ENCODE measurements around the gene HGS. TPM values are rescaled to one million over a fixed set of nuclear protein-coding genes. Genes with fewer than 3 reads are reported as not detected.

HGS gene
- polyA plus RNA-seq, 3 donors, result 19.3 to 200 (median 28.0) TPM

DNA sequence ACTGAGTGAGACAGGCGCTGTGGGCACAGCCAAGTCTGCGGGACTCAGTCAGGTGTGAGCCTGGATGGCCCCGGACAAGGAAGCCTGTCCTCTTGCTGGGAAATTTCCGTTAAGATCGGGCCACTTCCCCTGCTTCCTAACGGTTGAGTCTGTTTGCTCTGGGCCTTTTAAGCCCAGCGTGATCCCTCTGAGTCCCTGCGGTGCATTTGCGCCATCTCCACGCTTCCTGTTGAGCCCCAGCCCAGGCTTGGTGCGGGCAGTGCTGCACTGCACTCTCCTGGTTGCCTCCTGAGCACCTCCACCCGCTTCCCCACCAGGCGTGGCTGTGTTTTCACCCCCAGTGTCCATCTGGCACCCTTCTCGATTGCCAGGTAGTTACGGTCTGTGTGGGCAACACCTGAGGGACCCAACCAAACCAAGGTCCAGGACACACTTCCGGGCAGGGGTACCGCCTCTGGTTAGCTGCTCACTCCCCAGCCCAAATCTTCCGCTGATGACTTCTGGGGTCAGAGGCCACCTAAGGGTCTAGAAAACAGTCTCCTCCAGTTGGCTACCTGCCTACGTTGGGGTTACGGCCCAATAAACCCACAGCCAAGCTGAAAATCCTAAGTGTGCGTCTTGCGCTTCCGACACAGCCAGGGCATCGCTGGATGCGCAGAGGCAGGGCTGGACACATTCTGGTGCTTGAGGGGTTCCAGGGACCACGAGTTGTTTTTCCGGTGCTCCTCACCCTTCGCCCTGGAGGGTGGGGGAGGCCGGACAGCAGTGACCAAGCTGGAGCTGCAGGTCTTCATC is 26.9 kb downstream of the HGS start:
- Mint-ChIP-seq H3K27ac (peak overlapping the region in 5 of 7 donors; percentile 47 to 81 (median 67)), H3K4me3 (peak overlapping the region; percentile 80 to 84), H3K4me1 (peaks cover 29% of the 10 kb centered on the region), H3K36me3 (peaks cover 15 to 26% of the 10 kb centered on the region in 2 donors), H3K9me3 (no peaks in the 10 kb centered on the region), H3K27me3 (ENCODE audit: low read depth in 3 of 3) (peaks cover 0 to 21% (median 13%) of the 10 kb centered on the region in 3 donors)
- DNase-seq, result peak; percentile 38 to 55 (median 53)
- Histone ChIP-seq H3K36me3 (replicated peaks in 1 of 2; ENCODE audit: control insufficient read depth in 1 of 2, insufficient read depth in 2 of 2, low read length in 2 of 2) (peaks cover 11 to 22% of the 10 kb centered on the region in 2 donors), H3K9ac (ENCODE audit: insufficient read depth, low read length, poor library complexity, severe bottlenecking) (no peak overlapping the region), H4K20me1 (ENCODE audit: insufficient read depth, low read length) (no peaks in the 10 kb centered on the region), H3K4me1 (ENCODE audit: control insufficient read depth in 1 of 2, insufficient read depth in 2 of 2, low read length in 2 of 2) (peaks cover 26 to 42% of the 10 kb centered on the region in 2 donors), H3K4me2 (replicated peaks; ENCODE audit: extremely low read depth, low read length, poor library complexity, severe bottlenecking) (peak overlapping the region; percentile 84), H3K4me3 (replicated peaks in 1 of 3; ENCODE audit: low read depth in 2 of 3, low read length in 3 of 3) (peak overlapping the region in 2 of 3 experiments; percentile 17 to 78), H3K79me2 (ENCODE audit: insufficient read depth, low read length) (peaks cover 4% of the 10 kb centered on the region), H3K27me3 (ENCODE audit: control insufficient read depth in 2 of 2, insufficient read depth in 2 of 2, low read length in 2 of 2) (peaks cover 0 to 8% of the 10 kb centered on the region in 2 donors), H3K27ac (ENCODE audit: low read depth in 1 of 2, low read length in 2 of 2) (peak overlapping the region in 1 of 2 donors; percentile 9), H2AFZ (ENCODE audit: insufficient read depth, low read depth, low read length, poor library complexity, severe bottlenecking) (peak overlapping the region; percentile 76), H3K9me3 (replicated peaks in 1 of 2; ENCODE audit: control insufficient read depth in 1 of 2, insufficient read depth in 1 of 2, low read length in 2 of 2) (no peaks in the 10 kb centered on the region)
- intact Hi-C loops (cut with micrococcal nuclease), result loop anchor here in 1 of 2 donors (5.0 kb wide), 2 partner anchors 43 to 327 kb away; partner anchors contain the start of genes CCDC137, DCXR and OXLD1
- TF ChIP-seq, protein P1, sequence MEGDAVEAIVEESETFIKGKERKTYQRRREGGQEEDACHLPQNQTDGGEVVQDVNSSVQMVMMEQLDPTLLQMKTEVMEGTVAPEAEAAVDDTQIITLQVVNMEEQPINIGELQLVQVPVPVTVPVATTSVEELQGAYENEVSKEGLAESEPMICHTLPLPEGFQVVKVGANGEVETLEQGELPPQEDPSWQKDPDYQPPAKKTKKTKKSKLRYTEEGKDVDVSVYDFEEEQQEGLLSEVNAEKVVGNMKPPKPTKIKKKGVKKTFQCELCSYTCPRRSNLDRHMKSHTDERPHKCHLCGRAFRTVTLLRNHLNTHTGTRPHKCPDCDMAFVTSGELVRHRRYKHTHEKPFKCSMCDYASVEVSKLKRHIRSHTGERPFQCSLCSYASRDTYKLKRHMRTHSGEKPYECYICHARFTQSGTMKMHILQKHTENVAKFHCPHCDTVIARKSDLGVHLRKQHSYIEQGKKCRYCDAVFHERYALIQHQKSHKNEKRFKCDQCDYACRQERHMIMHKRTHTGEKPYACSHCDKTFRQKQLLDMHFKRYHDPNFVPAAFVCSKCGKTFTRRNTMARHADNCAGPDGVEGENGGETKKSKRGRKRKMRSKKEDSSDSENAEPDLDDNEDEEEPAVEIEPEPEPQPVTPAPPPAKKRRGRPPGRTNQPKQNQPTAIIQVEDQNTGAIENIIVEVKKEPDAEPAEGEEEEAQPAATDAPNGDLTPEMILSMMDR (IDR thresholded peaks at IDR 0.05), result no peak
- 16% methylated on average over 28 of the region's 29 CpGs for WGBS (ENCODE audit: insufficient coverage)

DNA sequence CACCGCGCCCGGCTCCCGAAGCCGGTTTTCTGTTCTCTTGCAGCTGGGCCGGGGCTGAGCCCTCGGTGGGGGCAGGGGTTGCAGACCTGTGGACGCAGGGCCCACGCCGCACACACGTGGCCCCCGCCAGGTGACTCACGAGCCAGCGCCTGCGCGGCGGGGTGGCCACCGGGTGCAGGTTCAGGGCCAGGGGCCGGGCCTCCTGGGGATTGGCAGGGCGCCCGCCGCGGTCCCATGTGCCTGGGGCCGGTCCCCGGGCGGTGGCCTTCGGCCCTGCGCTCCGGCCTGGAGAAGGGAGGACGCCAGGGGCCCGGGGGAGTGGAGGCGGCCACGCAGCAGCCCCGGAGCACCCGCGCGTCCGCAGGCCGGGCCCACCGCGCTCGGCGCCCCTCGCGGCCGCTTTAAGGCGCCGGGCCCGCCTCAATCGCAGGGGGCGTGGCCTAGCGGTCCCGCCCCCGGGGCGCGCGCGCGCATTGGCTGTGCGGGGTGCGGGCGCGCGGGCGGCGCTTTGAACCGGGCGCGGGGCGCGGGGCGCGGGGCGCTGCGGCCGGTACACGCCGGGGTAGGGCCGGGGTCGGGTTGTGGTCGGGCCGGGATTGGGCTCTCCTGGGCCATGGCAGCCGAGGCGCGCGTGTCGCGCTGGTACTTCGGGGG is 28.1 kb downstream of the HGS start, which contains the start of gene SLC25A10:
TSS of gene SLC25A10 (plus strand) at position 471 of the 654 bp plus-strand sequence. CDS start at position 614, 143 bp downstream.
- Histone ChIP-seq H3K9ac (ENCODE audit: insufficient read depth, low read length, poor library complexity, severe bottlenecking) (peak within 1 kb of the TSS; percentile 60), H3K4me2 (replicated peaks; ENCODE audit: extremely low read depth, low read length, poor library complexity, severe bottlenecking) (peak within 1 kb of the TSS; percentile 84), H3K36me3 (replicated peaks in 1 of 2; ENCODE audit: control insufficient read depth in 1 of 2, insufficient read depth in 2 of 2, low read length in 2 of 2) (peaks cover 5 to 9% of the 10 kb centered on the region in 2 donors), H2AFZ (ENCODE audit: insufficient read depth, low read depth, low read length, poor library complexity, severe bottlenecking) (peak within 1 kb of the TSS; percentile 76), H3K27me3 (ENCODE audit: control insufficient read depth in 2 of 2, insufficient read depth in 2 of 2, low read length in 2 of 2) (peaks cover 0 to 8% of the 10 kb centered on the region in 2 donors), H3K4me1 (ENCODE audit: control insufficient read depth in 1 of 2, insufficient read depth in 2 of 2, low read length in 2 of 2) (peaks cover 26 to 42% of the 10 kb centered on the region in 2 donors), H4K20me1 (ENCODE audit: insufficient read depth, low read length) (no peaks in the 10 kb centered on the region), H3K79me2 (ENCODE audit: insufficient read depth, low read length) (peaks cover 4% of the 10 kb centered on the region), H3K9me3 (replicated peaks in 1 of 2; ENCODE audit: control insufficient read depth in 1 of 2, insufficient read depth in 1 of 2, low read length in 2 of 2) (no peaks in the 10 kb centered on the region), H3K4me3 (replicated peaks in 1 of 3; ENCODE audit: low read depth in 2 of 3, low read length in 3 of 3) (peak within 1 kb of the TSS; percentile 23 to 78 (median 46)), H3K27ac (ENCODE audit: low read depth in 1 of 2, low read length in 2 of 2) (no peak within 1 kb of the TSS)
- WGBS (ENCODE audit: insufficient coverage), result under 1% methylated on average over 89 of the region's 89 CpGs
- TF ChIP-seq, protein P1 (IDR thresholded peaks at IDR 0.05), result no peak
- intact Hi-C loops (cut with micrococcal nuclease), result loop anchor here in 1 of 2 donors (5.0 kb wide), 2 partner anchors 45 to 325 kb away; partner anchors contain the start of genes CCDC137, DCXR and OXLD1
- peak; percentile 59 to 74 (median 72) for DNase-seq
- Mint-ChIP-seq H3K27me3 (ENCODE audit: low read depth in 3 of 3) (peaks cover 0 to 21% (median 13%) of the 10 kb centered on the region in 3 donors), H3K4me1 (peaks cover 29% of the 10 kb centered on the region), H3K27ac (peak within 1 kb of the TSS in 5 of 7 donors; percentile 38 to 81 (median 76)), H3K9me3 (no peaks in the 10 kb centered on the region), H3K36me3 (peaks cover 4 to 14% of the 10 kb centered on the region in 2 donors), H3K4me3 (peak within 1 kb of the TSS; percentile 80 to 90)
